COLO668 (cell line): Measurements from ENCODE around the gene THBD.

ENCODE experiments used
- DNase-seq: peaks from one replicate; lab custom pipeline; 2025; ENCODE audit not compliant: unreplicated experiment; lab: John Stamatoyannopoulos, UW

THBD gene

GRCh38 chr20:23085436-23086055 is 36.1 kb upstream of the THBD start:
- DNase-seq = no peak

GRCh38 chr20:23084845-23085365 is 35.4 kb upstream of the THBD start:
- DNase-seq = no peak

DNA sequence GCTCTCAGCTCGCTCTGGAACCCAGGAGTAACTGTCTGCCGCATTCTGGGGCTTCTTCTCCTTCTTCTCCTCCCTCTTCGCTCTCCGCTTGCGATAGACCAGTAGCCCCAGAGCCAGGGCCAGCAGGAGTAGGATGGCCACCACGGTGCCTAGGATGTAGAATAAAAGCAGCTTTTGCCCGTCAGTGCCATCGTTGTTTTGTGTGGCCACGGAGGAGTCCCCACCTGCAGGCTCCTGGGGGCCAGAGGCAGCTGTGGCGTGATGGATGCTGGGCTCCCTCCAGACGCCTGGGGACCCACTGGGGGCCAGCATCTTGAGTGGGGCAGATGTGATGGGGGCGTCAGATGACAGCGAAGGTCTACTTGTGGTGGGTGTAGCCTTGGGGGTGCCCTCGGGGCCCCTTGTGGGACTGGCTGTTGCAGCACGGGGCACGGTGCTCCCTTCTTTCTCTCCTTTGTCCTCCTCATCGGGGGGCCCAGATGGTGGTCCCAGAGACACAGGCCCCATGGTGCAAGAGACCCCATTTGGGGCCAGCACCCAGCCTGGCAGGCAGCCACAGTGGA is 34.9 kb upstream of the THBD start:
- no peak for DNase-seq

DNA sequence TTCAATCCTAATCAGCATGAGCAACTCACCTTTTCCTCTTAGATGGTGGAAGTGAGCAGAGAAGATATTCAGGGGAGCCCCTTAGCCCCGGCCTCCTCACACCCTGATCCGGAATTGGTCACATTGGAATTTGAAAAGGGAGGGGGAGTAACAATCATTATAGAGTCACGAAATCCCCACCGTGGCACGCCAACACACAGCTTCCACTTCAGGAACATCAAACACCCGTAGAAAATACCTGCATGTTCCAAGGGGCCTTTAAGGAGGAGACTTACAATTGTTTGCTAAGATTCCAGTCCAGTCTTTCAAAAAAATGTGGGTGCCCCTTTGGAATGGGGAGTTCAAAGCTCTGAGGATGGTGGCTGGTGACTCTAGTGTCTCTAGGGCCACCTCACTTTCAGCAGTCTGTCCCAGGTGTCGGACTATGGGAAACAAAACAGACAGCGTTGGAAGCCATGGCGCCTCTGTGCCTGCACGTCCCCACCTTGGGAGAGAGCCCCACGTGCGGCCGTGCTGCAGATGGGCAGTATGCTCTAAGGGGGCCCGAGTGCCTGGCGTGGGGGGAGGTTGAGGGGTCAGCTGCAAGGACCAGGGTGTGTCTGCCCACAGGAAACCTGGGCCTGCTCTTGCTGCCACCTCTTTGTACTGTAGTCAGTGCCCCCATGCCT is 34.2 kb upstream of the THBD start:
- no peak for DNase-seq

DNA sequence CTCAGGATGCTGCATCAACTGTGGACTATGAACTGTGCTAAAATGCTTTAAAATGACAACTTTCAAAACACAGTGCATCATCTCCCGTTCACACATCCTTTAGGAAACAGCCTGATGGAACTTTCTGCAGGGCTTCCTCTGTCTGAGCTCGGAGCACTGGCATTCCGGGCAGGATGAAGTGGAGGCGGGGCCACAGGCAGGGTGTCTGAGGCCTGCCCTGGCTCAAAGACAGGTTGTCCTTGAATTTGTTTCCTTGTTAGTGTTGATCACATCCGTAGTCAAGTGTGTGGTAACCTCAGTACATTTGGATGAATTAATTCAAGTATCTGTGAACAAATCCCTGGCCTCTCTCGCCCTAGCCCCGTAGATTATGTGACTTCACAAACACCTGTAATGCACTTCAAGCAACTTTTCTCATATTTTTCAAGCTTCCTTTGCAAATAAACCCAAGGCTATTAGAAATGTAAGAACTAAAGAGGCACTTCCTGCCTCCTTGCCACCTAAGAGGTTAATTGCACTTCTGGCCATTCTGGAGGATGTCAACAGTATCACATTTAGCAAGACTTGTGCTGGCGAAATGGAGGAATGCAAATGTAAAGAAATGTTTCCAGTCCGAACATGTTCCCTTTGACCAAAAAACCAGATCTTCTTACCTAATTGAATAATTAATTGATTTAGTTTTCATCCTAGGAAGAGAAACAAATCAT is 33.5 kb upstream of the THBD start:
- no peak for DNase-seq

DNA sequence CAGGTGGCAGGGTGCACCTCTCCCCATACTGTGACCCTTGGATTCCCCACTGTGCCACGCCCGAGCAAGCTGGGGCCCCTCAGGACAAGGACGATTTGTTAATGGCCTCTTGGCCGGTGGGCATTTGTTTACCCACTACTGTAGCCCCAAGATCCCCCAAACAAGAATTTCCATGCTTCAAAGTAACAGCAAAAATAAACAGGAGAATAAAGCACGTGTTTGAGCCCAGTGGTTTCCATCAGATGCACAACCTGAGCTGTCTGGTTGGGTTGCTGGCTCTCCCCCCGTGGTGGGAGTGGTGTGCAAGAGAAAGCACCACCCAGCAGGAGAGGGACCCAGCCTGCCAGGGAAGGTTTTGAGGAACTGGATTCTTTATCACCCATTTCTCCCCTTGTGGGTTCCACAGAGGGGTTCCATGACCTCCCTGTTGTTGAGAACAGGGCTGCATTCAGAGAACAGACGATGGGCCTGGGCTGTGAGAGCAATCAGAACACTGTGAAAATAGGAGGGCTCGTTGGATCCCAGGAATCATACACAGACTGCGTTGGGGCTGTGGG is 31.9 kb upstream of the THBD start:
- DNase-seq = no peak

- DNase-seq = no peak
Observed at GRCh38 chr20:23080521-23080920, 31.0 kb upstream of the THBD start.

GRCh38 chr20:23079926-23080325 is 30.5 kb upstream of the THBD start:
- no peak for DNase-seq

GRCh38 chr20:23079016-23079351 is 29.5 kb upstream of the THBD start:
- DNase-seq = peak; percentile 10

DNA sequence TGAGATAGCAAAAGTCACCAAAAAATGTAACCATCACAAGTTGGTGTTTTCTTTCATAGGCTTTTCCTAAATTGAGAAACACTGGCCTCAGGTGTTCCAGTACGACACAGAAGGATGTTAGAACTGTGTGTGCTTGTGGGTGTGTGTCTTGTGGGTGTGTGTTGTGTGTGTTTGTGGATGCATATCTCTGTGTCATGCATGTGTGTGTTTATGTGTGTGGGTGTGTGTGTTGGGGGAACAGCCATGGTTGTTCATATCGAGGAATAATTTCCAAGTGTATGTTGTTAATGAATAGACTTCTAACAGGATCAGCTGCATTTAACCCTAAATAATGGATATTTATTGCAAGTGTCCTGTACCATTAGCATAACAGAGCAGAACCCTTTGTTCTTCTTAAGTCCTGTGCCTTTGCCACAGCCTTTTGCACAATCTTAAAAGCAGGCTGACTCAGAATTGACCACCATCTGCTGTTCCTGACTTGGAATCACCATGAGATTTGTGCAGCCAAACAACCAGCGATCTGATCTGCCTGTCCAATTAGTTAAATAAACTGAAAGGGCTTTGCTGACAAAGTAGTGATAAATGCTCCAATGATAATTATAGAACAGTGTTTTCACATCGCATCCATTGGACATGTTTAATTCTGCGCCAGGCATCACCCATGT is 29.0 kb upstream of the THBD start:
- no peak for DNase-seq

DNA sequence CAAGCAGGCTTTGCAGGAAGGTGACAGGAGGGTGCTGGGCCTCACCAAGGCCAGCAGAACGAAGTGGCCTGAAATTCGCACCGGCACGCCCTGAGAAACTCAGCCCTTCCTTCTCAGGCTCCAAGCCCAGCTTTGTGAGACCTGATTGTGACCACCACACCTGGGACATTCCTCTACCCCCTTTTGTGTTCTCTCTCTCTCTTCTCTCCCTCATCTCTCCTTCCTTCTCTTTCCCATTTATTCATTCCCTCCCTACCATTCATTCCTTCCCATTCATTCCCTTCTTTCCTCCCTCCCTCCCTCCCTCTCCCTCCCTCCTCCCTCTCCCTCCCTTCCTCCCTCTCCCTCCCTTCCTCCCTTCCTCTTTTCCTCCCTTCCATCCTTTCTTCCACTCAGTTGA is 27.8 kb upstream of the THBD start:
- DNase-seq = no peak

DNA sequence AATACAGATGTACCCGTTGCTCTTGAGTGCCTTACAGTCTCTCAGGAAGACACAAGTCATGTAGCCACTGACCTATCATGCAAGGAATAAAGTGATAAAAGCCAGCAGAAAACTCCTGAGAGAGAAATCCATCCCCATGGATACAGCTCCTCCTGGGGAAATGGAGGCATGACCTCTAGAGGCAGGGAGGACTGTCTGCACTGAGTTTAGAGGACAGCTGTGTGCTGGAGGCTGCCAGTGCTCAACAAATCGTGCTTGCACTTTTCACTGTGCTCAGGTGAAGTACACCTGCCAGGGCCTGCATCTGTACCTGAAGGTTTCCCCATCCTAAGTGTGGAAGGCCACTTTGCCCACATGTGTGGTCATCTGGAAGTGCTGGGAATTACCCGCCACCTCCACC is 24.6 kb upstream of the THBD start:
- DNase-seq = no peak

DNA sequence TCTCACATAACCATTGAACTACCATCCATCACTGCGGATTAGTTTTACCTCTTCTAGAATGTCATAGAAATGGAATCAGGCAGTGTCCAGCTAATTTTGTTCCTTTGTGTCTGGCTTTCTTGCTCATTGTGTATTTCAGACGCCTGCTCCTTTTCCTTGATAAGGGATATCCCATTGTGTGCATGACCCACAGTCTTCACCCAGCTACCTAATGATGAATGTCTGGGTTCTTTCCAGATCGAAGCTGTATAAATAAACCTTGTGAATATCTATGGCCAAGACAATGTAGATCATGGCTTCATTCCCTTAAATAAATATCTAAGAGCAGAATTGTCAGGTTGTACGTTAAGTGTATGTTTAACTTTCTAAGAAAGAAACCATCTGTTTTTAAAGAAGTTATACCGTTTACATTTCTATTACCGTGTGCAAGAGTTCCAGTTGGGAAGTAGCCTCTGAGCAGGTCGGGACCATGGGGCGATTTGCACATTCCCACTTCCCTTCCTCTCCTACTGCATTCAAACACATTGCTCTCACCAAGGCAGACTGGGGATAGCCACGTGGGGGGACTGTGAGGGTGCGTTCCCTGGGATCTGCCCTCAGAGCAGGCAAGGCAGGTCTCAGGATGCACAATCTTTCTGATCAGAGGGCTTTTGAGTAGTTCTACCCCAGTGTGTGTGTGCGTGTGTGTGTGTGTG is 23.6 kb upstream of the THBD start:
- no peak for DNase-seq

DNA sequence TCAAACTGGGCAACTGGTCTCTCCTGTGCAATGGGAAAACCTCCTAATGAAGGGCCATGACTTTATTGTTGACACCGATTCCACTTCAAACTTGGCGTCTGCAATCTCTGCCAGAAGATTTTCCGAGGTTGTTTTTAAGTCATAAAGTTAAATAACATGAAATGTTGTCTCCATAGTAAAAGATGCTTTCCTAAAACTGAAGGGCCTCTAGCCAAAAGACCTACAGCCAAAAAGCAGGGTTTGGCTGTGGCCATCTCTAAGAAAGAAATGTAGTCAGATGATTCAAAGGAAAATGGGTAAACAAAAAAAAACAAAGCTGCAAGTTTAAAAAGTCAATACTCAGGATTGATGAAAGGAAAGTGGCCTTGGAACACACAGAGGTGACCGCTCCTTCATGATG is 22.5 kb upstream of the THBD start:
- no peak for DNase-seq

DNA sequence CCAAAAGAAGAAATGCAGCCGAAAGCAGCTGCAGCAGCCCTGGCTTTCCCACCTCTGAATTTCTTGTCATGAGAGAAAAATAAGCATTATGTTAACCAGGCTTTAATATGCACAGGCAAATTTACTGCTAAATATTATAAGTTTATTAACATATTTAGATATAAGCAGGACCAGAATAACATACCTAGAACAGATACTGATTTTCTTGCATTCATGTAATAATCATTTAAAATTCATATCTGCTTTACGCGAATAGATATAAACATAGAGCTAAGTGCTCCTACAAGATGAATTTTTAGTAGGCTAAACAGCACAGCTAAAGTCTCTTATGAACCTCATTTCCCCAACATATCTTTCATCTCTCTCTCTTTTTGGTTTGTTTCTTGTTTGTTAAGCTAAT is 21.9 kb upstream of the THBD start:
- no peak for DNase-seq

DNA sequence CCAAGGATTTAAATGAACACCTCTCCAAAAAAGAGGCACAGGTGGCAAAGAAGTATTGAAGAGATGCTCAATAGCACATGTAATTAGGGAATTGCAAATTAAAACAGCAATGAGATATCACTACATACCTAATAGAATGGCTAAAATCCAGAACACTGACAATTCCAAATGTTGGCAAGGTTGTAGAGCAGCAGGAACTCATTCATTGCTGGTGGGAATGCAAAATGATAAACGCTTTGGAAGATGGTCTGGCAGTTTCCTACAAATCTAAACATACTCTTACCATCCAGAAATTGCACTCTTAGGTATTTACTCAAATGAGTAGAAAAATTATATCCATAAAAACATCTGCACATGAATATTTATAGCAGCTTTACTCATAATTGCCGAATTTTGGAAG is 19.6 kb upstream of the THBD start:
- DNase-seq = no peak

GRCh38 chr20:23068283-23068682 is 18.8 kb upstream of the THBD start:
- no peak for DNase-seq

GRCh38 chr20:23066772-23067171 is 17.3 kb upstream of the THBD start:
- no peak for DNase-seq

DNA sequence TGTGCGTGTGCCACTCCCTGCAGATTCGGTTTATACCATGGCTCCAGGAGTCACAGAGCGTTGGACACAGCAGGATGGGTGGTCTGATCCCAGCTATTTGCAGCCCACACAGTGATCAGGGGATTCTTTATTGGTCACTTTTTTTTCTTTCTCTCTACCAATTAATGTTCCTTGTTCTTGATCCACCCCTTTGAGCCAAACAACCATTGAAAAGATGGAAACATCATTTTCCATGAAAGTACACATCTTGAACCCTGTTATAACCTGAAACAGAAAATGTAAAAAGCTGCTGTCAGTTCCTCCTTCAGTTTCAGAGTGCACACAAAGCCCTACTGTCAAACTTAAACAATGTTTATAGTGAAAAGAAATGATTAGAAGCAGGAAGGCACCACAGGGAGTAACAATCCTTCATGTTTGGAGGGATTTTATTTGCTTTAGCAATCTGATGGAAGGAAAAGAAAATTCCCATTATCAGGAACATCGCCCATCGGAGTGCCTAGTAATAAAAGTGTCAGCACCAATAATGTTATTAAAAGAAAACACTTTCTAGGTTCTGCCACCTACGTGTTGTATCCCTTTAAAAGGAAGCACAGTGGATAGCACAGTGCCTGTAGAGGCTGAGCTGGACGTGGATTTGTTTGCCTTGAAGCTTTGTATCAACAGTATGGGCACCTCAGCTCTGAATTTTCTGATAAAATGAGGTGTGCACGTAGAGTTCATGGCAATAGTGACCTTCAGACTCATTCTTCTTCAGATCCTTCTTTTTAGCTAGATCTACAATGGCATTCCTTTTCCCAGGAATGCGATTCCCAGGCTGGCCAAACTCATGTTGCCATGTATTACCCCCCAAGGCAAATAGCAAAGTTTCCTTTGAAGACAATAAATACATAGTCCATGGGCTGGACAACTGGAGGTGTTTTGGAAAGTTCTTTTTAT is 16.1 kb upstream of the THBD start:
- no peak for DNase-seq

- DNase-seq = no peak
Observed at GRCh38 chr20:23063581-23063980, 14.1 kb upstream of the THBD start.
